Adrenal gland (tissue), 12 donors: ENCODE data around the gene CIB1. TPM values are rescaled to one million over a fixed set of nuclear protein-coding genes. Genes with fewer than 3 reads are reported as not detected.

Experiments
- DNase-seq, 7 donors: peaks; one replicate each; pipeline ENCODE4 v3.0.0-alpha.2; 2019 to 2020
- H3K27ac ChIP-seq, 5 donors: fragments of 200-600 bp; sonication (generic) in 4 of 5; 1 replicate in 3 of 5; 2 replicates in 2 of 5; pipeline versions ENCODE4 v1.5.1 to v1.8.0; 2016 to 2020; ENCODE audit warnings: mild to moderate bottlenecking in 1 of 5
- H3K27me3 ChIP-seq: fragments of 200-600 bp; 2 replicates; pipeline ENCODE4 v1.8.0; 2021
- H3K36me3 ChIP-seq, 2 donors: fragments of 200-600 bp; replicated peaks in 1 of 2; 1 replicate in 1 of 2; 2 replicates in 1 of 2; pipeline versions ENCODE4 v1.5.1 to v1.8.0; 2018 to 2022
- H3K4me1 ChIP-seq, 2 donors: fragments of 200-600 bp; replicated peaks in 1 of 2; 1 replicate in 1 of 2; 2 replicates in 1 of 2; pipeline versions ENCODE4 v1.5.1 to v1.8.0; 2018 to 2021
- H3K4me3 ChIP-seq, 4 donors: fragments of 200-600 bp; sonication (generic) in 3 of 4; one replicate each; pipeline ENCODE4 v1.5.1; 2016 to 2018
- H3K9me3 ChIP-seq, 3 donors: fragments of 200-600 bp; sonication (generic) in 1 of 3; replicated peaks in 1 of 3; 1 replicate in 2 of 3; 2 replicates in 1 of 3; pipeline versions ENCODE4 v1.5.1 to v1.8.0; 2016 to 2021
- POLR2A ChIP-seq, 2 donors: fragments of 450-650 bp; IDR thresholded peaks; one replicate each; pipeline ENCODE4 v1.6.1; 2017; ENCODE audit warnings: antibody characterized with exemption in 2 of 2, mild to moderate bottlenecking in 2 of 2, moderate library complexity in 1 of 2
- WGBS, 4 donors: extraction: QIAGEN DNeasy Blood & Tissue Kit in 2 of 4; methylation state at CpG; one replicate each; pipeline versions ENCODE4 v1.1.5 to v1.1.7; 2013 to 2017; 5-methylcytosine and 5-hydroxymethylcytosine counted together
- intact Hi-C, 2 donors: fragments of 100-400 bp; cut with DNase I; formaldehyde crosslinking; loops; one replicate each; pipeline versions ENCODE4 v1.14.1 to v1.15.0; 2022 to 2023
- polyA plus RNA-seq, 3 donors: library from polyadenylated mRNA; stranded (reverse); fragments of 200-250 nt in 2 of 3; fragments of 350-450 nt in 1 of 3; fragmentation: Illumina TruSeq in 1 of 3; extraction: RNeasy Lipid Tissue Mini Kit (QIAGEN cat#74804) in 1 of 3; gene quantifications; one replicate each; pipeline ENCODE4 v1.2.3, GENCODE V29; 2013 to 2014
- small RNA-seq, 2 donors: library from RNA; depleted of rRNA; stranded (forward); fragments of <200 nt; gene quantifications; one replicate each; pipeline ENCODE3, GENCODE V24; 2016
- total RNA-seq, 9 donors: library from RNA; depleted of rRNA in 4 of 9; stranded (reverse); fragments of >200 nt in 4 of 9; fragments of 120-200 nt in 1 of 9; fragmentation: NEBNext Ultra II Directional in 1 of 9; extraction: Animal tissue kit (Norgen Biotek cat#: 25700) in 1 of 9; gene quantifications; one replicate each; pipeline versions ENCODE4 v1.1.0 to v1.2.4, GENCODE V29; 2013 to 2023
- TF ChIP-seq, protein P1 (sequence below), 6 experiments: fragments of 450-650 bp in 4 of 6; fragments of 200-600 bp in 2 of 6; sonication (generic) in 1 of 6; IDR thresholded peaks; 1 replicate in 5 of 6; 2 replicates in 1 of 6; pipeline versions ENCODE4 v1.5.1 to v1.8.0; 2016 to 2021; ENCODE audit warnings: antibody characterized with exemption in 6 of 6, mild to moderate bottlenecking in 2 of 6, moderate library complexity in 1 of 6
- donor health status: healthy with polysubstance abuse.
- donor health status: Bipolar disorder and iron deficiency.
- donor health status: DM: yes; HTN: yes; CAD: no.
- donor health status: DM: no; HTN: no; CAD: no.
- donor health status: DM: no; HTN: no; CAD: no.
- donor health status: DM: yes; HTN: yes; CAD: no.

CIB1 gene
- total and polyA plus RNA-seq, 12 donors: 38.8 to 259 (median 135) TPM

DNA sequence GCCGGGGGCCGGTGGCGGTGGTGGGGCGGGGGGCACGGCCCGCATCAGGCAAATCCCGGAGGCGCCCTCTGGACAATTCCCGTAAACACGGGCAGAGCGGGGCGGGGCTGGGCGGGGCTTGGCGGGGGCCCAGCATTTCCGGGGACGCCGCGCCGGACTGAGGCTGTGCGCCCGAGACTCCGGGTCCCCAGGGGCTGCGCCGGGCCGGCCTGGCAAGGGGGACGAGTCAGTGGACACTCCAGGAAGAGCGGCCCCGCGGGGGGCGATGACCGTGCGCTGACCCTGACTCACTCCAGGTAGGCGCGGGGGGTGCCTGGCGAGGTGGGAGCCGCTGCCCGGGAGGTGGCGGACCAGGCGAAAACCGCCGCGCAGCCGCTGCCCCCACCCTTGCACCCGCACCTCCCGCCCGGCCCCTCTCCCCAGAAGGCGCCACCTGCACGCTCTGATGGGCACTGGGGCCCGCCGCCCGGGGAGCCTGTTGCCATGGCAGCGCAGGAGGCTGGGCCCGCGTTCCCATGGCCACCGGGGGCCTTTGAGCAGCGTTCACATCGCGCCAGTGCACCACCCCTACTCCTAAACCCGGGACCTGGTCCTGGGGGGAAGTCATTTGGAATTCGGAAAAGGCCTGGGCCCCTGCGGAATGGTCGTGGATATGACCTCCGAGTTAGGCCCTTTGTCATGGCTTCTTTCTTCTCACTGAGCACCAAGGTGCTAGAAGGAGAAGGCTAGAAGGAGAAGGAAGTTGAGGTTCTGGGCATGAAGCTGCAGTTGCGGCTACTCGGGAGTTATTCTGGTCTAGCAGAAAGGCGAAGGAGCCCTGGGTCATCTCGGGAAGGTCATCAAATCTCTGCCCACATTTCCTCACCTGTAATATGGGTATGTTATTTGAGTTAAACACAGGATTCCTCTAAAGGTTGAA is 48.7 kb downstream of the CIB1 start:
- peak; percentile 67 to 85 (median 76) for DNase-seq

DNA sequence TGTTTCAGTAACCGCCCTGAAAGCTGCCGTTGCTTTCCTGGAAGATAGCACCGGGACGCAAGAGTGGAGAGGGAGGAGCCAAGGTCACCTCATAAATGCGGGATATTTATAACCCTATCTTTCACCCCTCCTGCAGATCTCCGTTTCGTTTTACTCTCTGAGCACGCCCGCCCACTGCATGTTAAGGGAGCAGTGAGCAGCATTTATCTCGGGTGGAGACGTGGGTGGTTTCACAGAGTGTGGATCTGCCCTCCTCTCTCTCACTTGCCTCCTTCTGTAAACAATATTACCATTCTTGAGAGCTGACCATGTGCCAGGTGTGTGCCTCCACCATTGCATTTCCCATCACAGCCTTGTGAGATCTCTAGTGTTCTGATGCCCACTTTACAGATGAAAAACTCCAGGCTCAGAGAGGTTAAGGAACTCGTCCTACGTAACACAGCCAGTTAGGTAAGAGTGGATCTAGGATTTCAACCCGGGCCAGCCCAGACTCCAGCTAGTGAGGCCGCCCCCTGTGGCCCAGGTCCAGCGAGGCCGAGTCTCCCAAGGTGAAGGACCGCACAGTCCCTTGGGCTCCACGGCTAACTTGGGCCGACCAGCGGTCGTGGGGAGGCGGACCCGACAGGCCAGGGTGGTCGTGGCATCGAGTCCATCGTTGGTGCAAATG is 49.5 kb downstream of the CIB1 start:
- Histone ChIP-seq H3K4me3 (peak overlapping the region in 2 of 4 donors; percentile 65 to 71), H3K27me3 (no peaks in the 10 kb centered on the region), H3K4me1 (peaks cover 14 to 54% of the 10 kb centered on the region in 2 donors), H3K27ac (peak overlapping the region; percentile 93 to 99 (median 98)), H3K36me3 (no peaks in the 10 kb centered on the region), H3K9me3 (no peaks in the 10 kb centered on the region)
- 13 to 29% (median 16%) methylated on average over 7 to 27 of the region's 27 CpGs for WGBS, 4 donors
- TF ChIP-seq, protein P1, sequence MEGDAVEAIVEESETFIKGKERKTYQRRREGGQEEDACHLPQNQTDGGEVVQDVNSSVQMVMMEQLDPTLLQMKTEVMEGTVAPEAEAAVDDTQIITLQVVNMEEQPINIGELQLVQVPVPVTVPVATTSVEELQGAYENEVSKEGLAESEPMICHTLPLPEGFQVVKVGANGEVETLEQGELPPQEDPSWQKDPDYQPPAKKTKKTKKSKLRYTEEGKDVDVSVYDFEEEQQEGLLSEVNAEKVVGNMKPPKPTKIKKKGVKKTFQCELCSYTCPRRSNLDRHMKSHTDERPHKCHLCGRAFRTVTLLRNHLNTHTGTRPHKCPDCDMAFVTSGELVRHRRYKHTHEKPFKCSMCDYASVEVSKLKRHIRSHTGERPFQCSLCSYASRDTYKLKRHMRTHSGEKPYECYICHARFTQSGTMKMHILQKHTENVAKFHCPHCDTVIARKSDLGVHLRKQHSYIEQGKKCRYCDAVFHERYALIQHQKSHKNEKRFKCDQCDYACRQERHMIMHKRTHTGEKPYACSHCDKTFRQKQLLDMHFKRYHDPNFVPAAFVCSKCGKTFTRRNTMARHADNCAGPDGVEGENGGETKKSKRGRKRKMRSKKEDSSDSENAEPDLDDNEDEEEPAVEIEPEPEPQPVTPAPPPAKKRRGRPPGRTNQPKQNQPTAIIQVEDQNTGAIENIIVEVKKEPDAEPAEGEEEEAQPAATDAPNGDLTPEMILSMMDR (IDR thresholded peaks at IDR 0.05): peak in 1 of 6 experiments; percentile 2
- peak in 1 of 2 donors; percentile 78 for TF ChIP-seq POLR2A (IDR thresholded peaks at IDR 0.05)
- peak; percentile 81 to 98 (median 97) for DNase-seq
- intact Hi-C loops: no loop called here

More for the DNA sequence above, 48.7 kb downstream of the CIB1 start:
- TF ChIP-seq, protein P1 (IDR thresholded peaks at IDR 0.05): peak in 1 of 6 experiments; percentile 2
- TF ChIP-seq POLR2A (IDR thresholded peaks at IDR 0.05): peak; percentile 5 to 60
- H3K4me1 ChIP-seq: peaks cover 22 to 62% of the 10 kb centered on the region in 2 donors
- peak overlapping the region; percentile 93 to 99 (median 98) for H3K27ac ChIP-seq
- WGBS, 4 donors: 2 to 6% (median 4%) methylated on average over 9 to 67 of the region's 67 CpGs
- H3K36me3 ChIP-seq: no peaks in the 10 kb centered on the region
- H3K4me3 ChIP-seq: peak overlapping the region; percentile 9 to 92 (median 68)
- H3K27me3 ChIP-seq: no peaks in the 10 kb centered on the region
- intact Hi-C loops: no loop called here
- no peaks in the 10 kb centered on the region for H3K9me3 ChIP-seq

DNA sequence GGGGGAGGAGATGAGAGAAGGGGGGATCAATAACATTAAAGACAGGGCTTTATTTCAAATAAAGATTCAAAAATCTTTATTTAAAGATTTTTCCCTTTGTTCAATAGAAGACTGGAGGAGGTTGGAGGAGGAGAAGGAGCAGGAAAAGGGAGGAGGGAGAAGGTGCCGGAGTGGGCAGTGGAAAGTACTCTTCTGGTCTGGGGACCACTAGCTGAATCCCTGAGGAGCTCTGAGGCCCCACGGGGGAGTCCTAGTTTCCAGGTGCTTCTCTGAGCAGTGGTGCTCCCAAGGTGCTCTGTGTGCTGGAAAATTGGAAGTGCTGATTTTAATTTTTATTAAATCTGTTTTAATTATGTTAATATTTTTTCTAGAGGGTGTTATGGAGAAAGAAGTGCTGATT is 52.0 kb downstream of the CIB1 start:
- no peak for TF ChIP-seq POLR2A (IDR thresholded peaks at IDR 0.05)
- TF ChIP-seq, protein P1 (IDR thresholded peaks at IDR 0.05): no peak
- intact Hi-C loops: no loop called here
- DNase-seq: no peak
- no peaks in the 10 kb centered on the region for H3K36me3 ChIP-seq
- no peaks in the 10 kb centered on the region for H3K9me3 ChIP-seq
- H3K4me1 ChIP-seq: peaks cover 9 to 30% of the 10 kb centered on the region in 2 donors
- no peak overlapping the region for H3K27ac ChIP-seq
- H3K27me3 ChIP-seq: no peaks in the 10 kb centered on the region
- WGBS, 4 donors: 50 to 69% (median 53%) methylated on average over 2 of the region's 2 CpGs
- no peak overlapping the region for H3K4me3 ChIP-seq

Small RNAs within 50 kb of the gene (small RNA-seq; reads per million reads assigned to genes)
- gene AC091167.3: 0 reads per million in 2 donors

Other genes with a start within 250 kb of the CIB1 start
- 10 to 100 TPM in 8 of 9 donors, 1 to 10 TPM in 1; 4.1 to 23.1 (median 14.5) TPM for gene ZNF710, start 232.6 kb downstream of the CIB1 start, total RNA-seq
- 10 to 100 TPM in 2 of 3 donors, 1 to 10 TPM in 1; 7.4 to 59.0 (median 32.2) TPM for gene ZNF710, start 232.6 kb downstream of the CIB1 start, polyA plus RNA-seq
- gene IDH2, start 131.5 kb downstream of the CIB1 start, total RNA-seq: 10 to 100 TPM; 15.8 to 33.6 (median 21.7) TPM
- gene IDH2, start 131.5 kb downstream of the CIB1 start, polyA plus RNA-seq: 10 to 100 TPM; 10.3 to 16.6 (median 13.5) TPM
- gene SEMA4B, start 32.6 kb downstream of the CIB1 start, total RNA-seq: 100 to 1,000 TPM in 4 of 9 donors, 10 to 100 TPM in 5; 10.6 to 155 (median 91.4) TPM
- 10 to 100 TPM; 20.2 to 50.3 (median 41.6) TPM for gene SEMA4B, start 32.6 kb downstream of the CIB1 start, polyA plus RNA-seq
- gene GDPGP1, start 268 bp upstream of the CIB1 start, total RNA-seq: 10 to 100 TPM in 5 of 9 donors, 1 to 10 TPM in 4; 2.7 to 17.1 (median 10.3) TPM
- gene GDPGP1, start 268 bp upstream of the CIB1 start, polyA plus RNA-seq: 1 to 10 TPM; 2.6 to 4.7 (median 2.9) TPM
- under 1 TPM in 4 of 9 donors, not detected in 5; 0.17 to 0.43 (median 0.35) TPM for gene TTLL13, start 15.6 kb upstream of the CIB1 start, total RNA-seq
- gene TTLL13, start 15.6 kb upstream of the CIB1 start, polyA plus RNA-seq: 1 to 10 TPM in 1 of 3 donors, under 1 TPM in 2; 0.11 to 1.9 (median 0.20) TPM
- gene NGRN, start 31.7 kb upstream of the CIB1 start, total RNA-seq: 100 to 1,000 TPM in 6 of 9 donors, 10 to 100 TPM in 3; 61.4 to 131 (median 105) TPM
- gene NGRN, start 31.7 kb upstream of the CIB1 start, polyA plus RNA-seq: 100 to 1,000 TPM in 1 of 3 donors, 10 to 100 TPM in 2; 53.5 to 133 (median 56.3) TPM
- gene ZNF774, start 118.3 kb upstream of the CIB1 start, total RNA-seq: 10 to 100 TPM in 2 of 9 donors, 1 to 10 TPM in 7; 3.3 to 21.4 (median 6.4) TPM
- 1 to 10 TPM; 1.0 to 5.7 (median 1.8) TPM for gene ZNF774, start 118.3 kb upstream of the CIB1 start, polyA plus RNA-seq
- 100 to 1,000 TPM; 122 to 261 (median 151) TPM for gene IQGAP1, start 154.3 kb upstream of the CIB1 start, total RNA-seq
- 100 to 1,000 TPM in 1 of 3 donors, 10 to 100 TPM in 2; 34.3 to 195 (median 57.7) TPM for gene IQGAP1, start 154.3 kb upstream of the CIB1 start, polyA plus RNA-seq